ENCODE data around the gene FILIP1. TPM values are rescaled to one million over a fixed set of nuclear protein-coding genes. Genes with fewer than 3 reads are reported as not detected.

Gene FILIP1
- total RNA-seq, 2 experiments from 2014 or later: not detected

DNA sequence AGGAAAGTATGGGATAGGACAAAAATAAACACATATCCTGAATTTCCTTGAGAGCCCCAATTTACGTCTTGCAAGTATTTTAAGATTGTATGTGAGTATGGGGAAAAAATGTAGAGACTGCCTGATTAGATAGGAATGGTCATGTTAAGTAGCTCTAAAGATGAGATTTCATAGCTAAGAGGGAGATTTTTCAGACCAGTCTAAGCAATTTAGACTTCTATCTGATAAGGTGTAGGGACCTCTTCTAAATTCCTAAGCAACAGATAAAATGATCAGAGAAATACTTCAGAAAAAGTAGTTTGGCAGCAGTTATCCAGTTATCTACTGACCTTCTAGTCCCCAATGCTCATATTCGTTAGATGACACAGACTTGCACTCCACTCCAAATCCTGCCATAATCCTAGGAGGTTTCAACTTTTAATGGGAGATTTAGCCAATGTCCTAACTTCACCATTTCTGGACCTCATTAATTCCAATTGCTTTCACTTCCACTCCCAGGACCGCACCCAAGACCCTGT lies 90.0 kb downstream of the FILIP1 start:
- intact Hi-C loops (cut with micrococcal nuclease): no loop called here
- H3K27me3 Mint-ChIP-seq: no peaks in the 10 kb centered on the region
- no peaks in the 10 kb centered on the region for H3K36me3 Mint-ChIP-seq
- no peak overlapping the region for H3K4me3 Mint-ChIP-seq
- ChIA-PET POLR2A (no interaction called here), CTCF (no interaction called here)
- no peaks in the 10 kb centered on the region for H3K4me1 Mint-ChIP-seq (ENCODE audit: low read depth)
- no peak for DNase-seq
- no peak overlapping the region for H3K27ac Mint-ChIP-seq
- no peaks in the 10 kb centered on the region for H3K9me3 Mint-ChIP-seq

DNA sequence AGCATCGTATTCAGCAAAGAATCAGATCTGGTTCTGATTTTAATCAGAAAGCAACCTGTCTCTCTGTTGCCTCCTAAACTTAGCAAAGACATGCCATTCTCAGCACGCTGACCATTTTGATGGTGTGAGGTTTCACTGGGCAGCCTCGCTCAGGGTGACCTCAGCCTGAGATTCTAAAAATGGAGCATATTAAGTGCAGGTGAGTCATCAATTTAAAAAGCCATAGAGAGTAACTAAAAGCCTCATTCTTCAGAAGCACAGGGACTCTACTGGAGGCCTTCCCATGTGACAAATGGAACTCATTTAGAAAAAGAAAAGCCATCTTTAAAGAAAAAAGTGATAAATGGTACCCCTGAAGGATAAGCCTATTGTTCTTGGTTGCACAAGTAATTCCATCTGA lies 91.3 kb downstream of the FILIP1 start:
- Mint-ChIP-seq H3K36me3 (no peaks in the 10 kb centered on the region), H3K9me3 (no peaks in the 10 kb centered on the region), H3K27me3 (peaks cover 3% of the 10 kb centered on the region), H3K4me1 (ENCODE audit: low read depth) (no peaks in the 10 kb centered on the region), H3K27ac (no peak overlapping the region), H3K4me3 (no peak overlapping the region)
- ChIA-PET POLR2A (no interaction called here), CTCF (no interaction called here)
- intact Hi-C loops (cut with micrococcal nuclease): no loop called here
- DNase-seq: no peak

GRCh38 chr6:75397656-75398465 lies 95.7 kb downstream of the FILIP1 start:
- Mint-ChIP-seq H3K4me1 (ENCODE audit: low read depth) (no peaks in the 10 kb centered on the region), H3K27me3 (peaks cover 6% of the 10 kb centered on the region), H3K36me3 (no peaks in the 10 kb centered on the region), H3K4me3 (no peak overlapping the region), H3K9me3 (no peaks in the 10 kb centered on the region), H3K27ac (no peak overlapping the region)
- DNase-seq: no peak
- POLR2A ChIA-PET: no interaction called here
- intact Hi-C loops (cut with micrococcal nuclease): no loop called here
- CTCF ChIA-PET: no interaction called here

DNA sequence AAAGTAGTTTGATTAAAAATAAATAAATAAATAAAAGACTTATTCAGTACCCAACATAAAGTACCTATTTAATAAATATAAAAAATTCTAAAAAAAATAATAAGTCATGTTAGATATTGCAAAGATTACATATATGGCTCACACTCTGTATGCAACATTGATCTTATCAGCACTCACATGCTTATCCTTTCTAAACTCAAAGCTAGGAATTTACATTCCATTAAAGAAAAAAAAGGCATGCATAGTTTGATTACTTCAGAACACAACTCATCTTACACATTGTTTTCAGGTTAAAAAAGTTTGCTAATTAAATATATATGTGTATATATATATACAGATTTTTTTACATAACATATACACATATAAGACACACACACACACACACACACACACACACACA lies 96.4 kb downstream of the FILIP1 start:
- no peak overlapping the region for H3K4me3 Mint-ChIP-seq
- DNase-seq: no peak
- intact Hi-C loops (cut with micrococcal nuclease): no loop called here
- no peaks in the 10 kb centered on the region for H3K9me3 Mint-ChIP-seq
- CTCF ChIA-PET: no interaction called here
- no peaks in the 10 kb centered on the region for H3K4me1 Mint-ChIP-seq (ENCODE audit: low read depth)
- POLR2A ChIA-PET: no interaction called here
- H3K27me3 Mint-ChIP-seq: peaks cover 6% of the 10 kb centered on the region
- H3K27ac Mint-ChIP-seq: no peak overlapping the region
- H3K36me3 Mint-ChIP-seq: no peaks in the 10 kb centered on the region

- H3K4me3 Mint-ChIP-seq: no peak overlapping the region
- DNase-seq: no peak
- POLR2A ChIA-PET: no interaction called here
- no peaks in the 10 kb centered on the region for H3K4me1 Mint-ChIP-seq (ENCODE audit: low read depth)
- no peaks in the 10 kb centered on the region for H3K36me3 Mint-ChIP-seq
- peaks cover 6% of the 10 kb centered on the region for H3K27me3 Mint-ChIP-seq
- intact Hi-C loops (cut with micrococcal nuclease): no loop called here
- CTCF ChIA-PET: no interaction called here
- no peak overlapping the region for H3K27ac Mint-ChIP-seq
- no peaks in the 10 kb centered on the region for H3K9me3 Mint-ChIP-seq
Observed at GRCh38 chr6:75396005-75396800, 97.4 kb downstream of the FILIP1 start.

DNA sequence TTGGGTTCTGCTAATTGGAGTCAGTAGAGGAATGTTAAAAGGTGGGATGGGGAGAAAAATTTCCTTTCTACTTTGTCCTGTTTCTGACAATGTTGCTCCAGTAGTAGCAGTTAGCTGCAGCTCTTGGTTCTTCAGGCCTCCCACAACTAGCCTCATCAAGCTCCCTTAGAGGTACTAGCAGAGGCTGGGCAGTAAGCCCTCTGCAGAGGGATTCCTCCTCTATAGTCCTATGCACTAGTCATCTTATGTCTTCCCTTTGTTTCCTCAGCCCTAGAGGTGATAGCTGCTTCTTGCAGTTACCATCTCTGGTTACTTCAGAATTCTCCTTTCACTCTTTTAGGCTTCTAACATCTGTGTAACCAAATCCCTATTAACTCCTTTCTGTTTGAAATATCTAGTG lies 99.8 kb downstream of the FILIP1 start:
- ChIA-PET POLR2A (no interaction called here), CTCF (no interaction called here)
- intact Hi-C loops (cut with micrococcal nuclease): no loop called here
- no peak overlapping the region for H3K4me3 Mint-ChIP-seq
- H3K36me3 Mint-ChIP-seq: no peaks in the 10 kb centered on the region
- no peak for DNase-seq
- no peaks in the 10 kb centered on the region for H3K4me1 Mint-ChIP-seq (ENCODE audit: low read depth)
- no peaks in the 10 kb centered on the region for H3K9me3 Mint-ChIP-seq
- no peak overlapping the region for H3K27ac Mint-ChIP-seq
- H3K27me3 Mint-ChIP-seq: peaks cover 10% of the 10 kb centered on the region

DNA sequence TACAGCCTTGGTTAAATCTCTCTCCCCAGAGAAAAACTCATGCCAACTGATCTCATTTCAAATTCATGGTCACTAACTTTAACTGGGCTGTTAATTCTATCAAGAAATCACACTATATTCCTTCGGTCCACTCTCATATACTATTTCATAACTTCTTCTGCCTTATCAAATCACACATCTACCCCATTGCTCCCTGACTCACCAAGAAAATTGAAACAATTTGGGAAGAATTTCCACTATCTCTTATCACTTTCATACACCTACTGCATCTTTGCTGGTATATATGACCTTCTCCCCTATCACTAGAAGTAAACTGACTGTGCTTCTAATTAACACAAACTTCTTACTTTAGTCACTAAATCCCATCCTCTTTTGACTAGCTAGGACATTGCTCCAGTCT lies 102.3 kb downstream of the FILIP1 start:
- Mint-ChIP-seq H3K36me3 (no peaks in the 10 kb centered on the region), H3K27me3 (peaks cover 8% of the 10 kb centered on the region), H3K27ac (no peak overlapping the region), H3K9me3 (no peaks in the 10 kb centered on the region), H3K4me1 (ENCODE audit: low read depth) (no peaks in the 10 kb centered on the region), H3K4me3 (no peak overlapping the region)
- DNase-seq: no peak
- intact Hi-C loops (cut with micrococcal nuclease): no loop called here
- POLR2A ChIA-PET: no interaction called here
- CTCF ChIA-PET: no interaction called here

- Mint-ChIP-seq H3K27me3 (peaks cover 16% of the 10 kb centered on the region), H3K36me3 (no peaks in the 10 kb centered on the region), H3K27ac (no peak overlapping the region), H3K9me3 (no peaks in the 10 kb centered on the region), H3K4me3 (no peak overlapping the region), H3K4me1 (ENCODE audit: low read depth) (no peaks in the 10 kb centered on the region)
- no peak for DNase-seq
- intact Hi-C loops (cut with micrococcal nuclease): no loop called here
- POLR2A ChIA-PET: interaction anchor here (0.5 kb wide), 1 partner anchor 1423 kb away, joined by 7 read pairs; no protein-coding TSS in a partner anchor
- CTCF ChIA-PET: no interaction called here
Observed at GRCh38 chr6:75386050-75386770, 107.4 kb downstream of the FILIP1 start.

DNA sequence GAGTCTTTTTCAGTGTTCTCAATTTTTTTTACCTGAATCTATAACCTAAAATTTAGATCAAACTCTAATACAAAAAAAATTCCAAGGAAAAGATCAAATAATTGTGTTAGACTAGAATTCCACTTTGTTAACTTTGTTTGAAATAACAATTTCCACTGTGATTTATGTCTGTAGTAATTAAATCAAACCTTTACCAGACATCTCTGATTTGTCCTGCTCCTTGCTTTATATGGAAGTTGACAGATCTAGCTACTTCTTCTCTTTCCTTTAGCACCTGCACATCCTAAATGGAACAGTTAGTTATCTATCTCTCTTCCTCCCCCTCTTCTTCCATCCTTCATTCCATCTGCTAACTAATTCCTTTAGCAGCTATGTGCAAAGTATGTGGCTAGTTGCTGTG lies 109.5 kb downstream of the FILIP1 start:
- ChIA-PET POLR2A (no interaction called here), CTCF (no interaction called here)
- peaks cover 16% of the 10 kb centered on the region for H3K27me3 Mint-ChIP-seq
- no peaks in the 10 kb centered on the region for H3K4me1 Mint-ChIP-seq (ENCODE audit: low read depth)
- intact Hi-C loops (cut with micrococcal nuclease): no loop called here
- H3K27ac Mint-ChIP-seq: no peak overlapping the region
- no peak overlapping the region for H3K4me3 Mint-ChIP-seq
- H3K36me3 Mint-ChIP-seq: no peaks in the 10 kb centered on the region
- no peak for DNase-seq
- H3K9me3 Mint-ChIP-seq: no peaks in the 10 kb centered on the region

- no peak for DNase-seq
- Mint-ChIP-seq H3K9me3 (no peaks in the 10 kb centered on the region), H3K4me1 (ENCODE audit: low read depth) (no peaks in the 10 kb centered on the region), H3K27ac (no peak overlapping the region), H3K27me3 (peaks cover 9% of the 10 kb centered on the region), H3K4me3 (no peak overlapping the region), H3K36me3 (no peaks in the 10 kb centered on the region)
- POLR2A ChIA-PET: no interaction called here
- intact Hi-C loops (cut with micrococcal nuclease): no loop called here
- CTCF ChIA-PET: no interaction called here
Observed at GRCh38 chr6:75382634-75382900, 111.0 kb downstream of the FILIP1 start.

DNA sequence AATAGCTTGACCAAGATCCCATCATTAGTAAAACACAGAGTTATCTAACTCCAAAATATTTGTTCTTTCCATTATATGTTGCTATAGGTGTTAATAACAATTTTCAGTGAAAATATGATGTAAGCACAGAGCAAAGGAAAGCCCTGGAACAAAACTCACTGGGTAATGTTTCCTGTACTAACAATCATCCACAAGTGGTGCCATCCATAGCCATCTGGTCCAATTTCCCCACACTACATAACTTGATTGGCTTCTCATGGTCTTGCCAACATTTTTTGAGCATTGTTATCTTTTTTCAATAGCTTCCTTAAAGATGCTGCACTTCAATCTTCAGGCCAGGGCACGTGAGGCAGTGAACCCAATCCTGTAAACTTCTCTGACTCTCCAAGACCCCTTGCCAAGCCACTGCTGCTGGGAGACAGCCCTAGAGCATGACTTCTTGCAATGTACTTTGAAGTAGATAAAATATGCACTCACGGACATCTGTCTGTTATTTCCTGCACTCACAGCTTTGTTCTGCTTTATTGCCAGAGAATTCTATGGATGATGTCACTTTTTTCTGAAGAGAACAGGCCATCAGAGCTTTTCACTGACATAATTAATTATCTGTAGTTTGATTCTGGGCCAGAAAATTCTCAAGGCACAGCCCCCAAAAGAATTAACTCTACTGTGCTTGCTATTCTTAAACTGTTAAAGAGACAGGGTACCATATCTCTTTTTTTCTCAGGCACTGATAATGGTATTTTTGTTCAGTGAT lies 111.5 kb downstream of the FILIP1 start:
- no peaks in the 10 kb centered on the region for H3K9me3 Mint-ChIP-seq
- no peaks in the 10 kb centered on the region for H3K36me3 Mint-ChIP-seq
- no peak overlapping the region for H3K27ac Mint-ChIP-seq
- ChIA-PET CTCF (no interaction called here), POLR2A (no interaction called here)
- H3K27me3 Mint-ChIP-seq: peaks cover 9% of the 10 kb centered on the region
- H3K4me1 Mint-ChIP-seq (ENCODE audit: low read depth): no peaks in the 10 kb centered on the region
- H3K4me3 Mint-ChIP-seq: no peak overlapping the region
- intact Hi-C loops (cut with micrococcal nuclease): no loop called here
- DNase-seq: no peak

DNA sequence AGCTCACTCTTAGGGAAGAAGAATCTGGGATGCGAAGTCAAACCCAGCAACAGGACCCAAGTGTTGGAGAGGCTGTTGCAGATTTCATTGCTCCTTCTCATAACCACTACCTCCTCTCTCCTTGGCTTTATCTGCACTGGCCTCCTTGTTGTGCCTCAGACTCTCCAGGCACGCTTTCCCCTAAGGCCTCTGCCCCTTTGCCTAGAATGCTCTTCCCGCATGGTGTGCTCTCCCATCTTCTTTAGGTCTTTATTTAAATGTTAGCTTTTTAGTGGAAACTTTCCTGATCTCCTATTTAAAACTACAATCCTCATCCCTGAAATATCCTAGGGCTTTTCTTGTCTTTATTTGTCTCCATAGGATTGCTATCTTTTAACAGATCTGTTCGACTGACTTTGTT lies 114.1 kb downstream of the FILIP1 start:
- Mint-ChIP-seq H3K27me3 (peaks cover 8% of the 10 kb centered on the region), H3K27ac (no peak overlapping the region), H3K9me3 (no peaks in the 10 kb centered on the region), H3K4me3 (no peak overlapping the region), H3K4me1 (ENCODE audit: low read depth) (no peaks in the 10 kb centered on the region), H3K36me3 (no peaks in the 10 kb centered on the region)
- ChIA-PET CTCF (no interaction called here), POLR2A (no interaction called here)
- intact Hi-C loops (cut with micrococcal nuclease): no loop called here
- DNase-seq: no peak

Measured in activated CD4-positive, alpha-beta memory T cell treated with anti-CD3 and anti-CD28 coated beads for 36 hours (primary cell).